Esophagus (tissue), 2 donors: ENCODE data around the gene TRIP13. TPM values are rescaled to one million over a fixed set of nuclear protein-coding genes. Genes with fewer than 3 reads are reported as not detected.

Source experiments
- H3K27ac ChIP-seq, 2 donors: one replicate each; pipeline ENCODE4 v1.5.1; 2013; ENCODE audit warnings: low read depth in 2 of 2, mild to moderate bottlenecking in 2 of 2, inconsistent platforms in 1 of 2, low read length in 1 of 2, moderate library complexity in 1 of 2
- H3K27me3 ChIP-seq, 2 donors: one replicate each; pipeline ENCODE4 v1.6.1; 2013; ENCODE audit warnings: low read length in 2 of 2, control low read depth in 1 of 2, mild to moderate bottlenecking in 1 of 2; ENCODE audit not compliant: insufficient read depth in 2 of 2, control insufficient read depth in 1 of 2
- H3K36me3 ChIP-seq, 2 donors: one replicate each; pipeline ENCODE4 v1.6.1; 2013; ENCODE audit warnings: low read length in 1 of 2; ENCODE audit not compliant: control insufficient read depth in 2 of 2, insufficient read depth in 2 of 2
- H3K4me1 ChIP-seq, 2 donors: one replicate each; pipeline ENCODE4 v1.6.1; 2013; ENCODE audit warnings: low read length in 1 of 2; ENCODE audit not compliant: control insufficient read depth in 2 of 2, insufficient read depth in 2 of 2
- H3K4me3 ChIP-seq, 2 donors: one replicate each; pipeline ENCODE4 v1.5.1; 2013; ENCODE audit warnings: low read length in 2 of 2, mild to moderate bottlenecking in 2 of 2, low read depth in 1 of 2, moderate library complexity in 1 of 2
- H3K9me3 ChIP-seq, 2 donors: one replicate each; pipeline ENCODE4 v1.6.1; 2013; ENCODE audit warnings: mild to moderate bottlenecking in 2 of 2, low read depth in 1 of 2, low read length in 1 of 2, moderate library complexity in 1 of 2; ENCODE audit not compliant: control insufficient read depth in 2 of 2, insufficient read depth in 1 of 2
- WGBS, 2 donors: extraction: QIAGEN DNeasy Blood & Tissue Kit; methylation state at CpG; one replicate each; pipeline ENCODE4 v1.1.7; 2013; 5-methylcytosine and 5-hydroxymethylcytosine counted together
- polyA plus RNA-seq, 2 donors: library from polyadenylated mRNA; stranded (reverse); fragments of 200-250 nt; gene quantifications; one replicate each; pipeline ENCODE4 v1.2.3, GENCODE V29; 2013
- donor health status: healthy with polysubstance abuse.
- donor health status: Bipolar disorder and iron deficiency.

Gene TRIP13
- polyA plus RNA-seq, 2 donors = 4.3 to 6.6 TPM

DNA sequence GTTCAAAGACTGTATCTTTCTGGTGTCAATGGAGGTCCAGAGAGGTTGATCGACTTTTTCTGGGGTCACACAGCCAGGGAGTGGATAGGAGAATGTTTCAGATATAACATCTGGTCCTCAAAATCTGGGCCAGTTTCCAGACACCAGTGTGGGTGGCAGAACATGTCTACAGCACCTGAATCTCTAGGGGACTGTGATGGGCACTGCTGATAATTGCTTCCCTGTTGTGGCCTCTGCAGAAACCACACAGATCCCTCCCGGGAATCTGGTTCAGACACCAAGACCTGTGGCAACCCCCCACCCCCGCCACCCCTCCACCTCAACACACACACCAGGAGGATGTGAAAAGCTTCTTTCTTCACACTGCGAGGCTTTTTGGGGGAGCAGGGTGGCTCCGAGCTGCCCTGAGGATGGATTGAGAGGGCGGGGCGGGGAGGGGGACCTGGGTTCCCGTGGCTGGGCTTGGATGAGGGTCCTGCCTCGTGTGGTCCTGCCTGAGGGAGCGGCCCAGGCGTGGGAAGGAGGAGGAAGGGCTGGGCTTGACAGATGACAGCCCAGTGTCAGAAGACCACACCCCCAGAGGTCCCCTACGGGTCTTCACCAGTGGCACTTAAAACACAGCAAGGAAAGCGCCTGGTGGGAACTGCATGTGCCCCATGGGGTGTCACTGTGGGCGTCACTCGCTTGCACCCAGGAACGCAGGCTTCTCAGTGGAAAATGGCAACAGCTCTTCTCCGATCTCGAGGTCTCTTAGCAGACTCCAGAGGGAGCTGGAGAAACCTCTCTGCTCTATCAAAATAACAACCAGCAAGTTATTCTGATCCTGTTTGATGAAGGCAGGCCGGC lies 55.2 kb downstream of the TRIP13 start:
- Histone ChIP-seq H3K36me3 (no peaks in the 10 kb centered on the region), H3K27ac (no peak overlapping the region), H3K9me3 (peaks cover 0 to 5% of the 10 kb centered on the region in 2 donors), H3K4me1 (peaks cover 0 to 2% of the 10 kb centered on the region in 2 donors), H3K27me3 (peaks cover 0 to 3% of the 10 kb centered on the region in 2 donors), H3K4me3 (no peak overlapping the region)
- 68 to 70% methylated on average over 19 of the region's 19 CpGs for WGBS, 2 donors

DNA sequence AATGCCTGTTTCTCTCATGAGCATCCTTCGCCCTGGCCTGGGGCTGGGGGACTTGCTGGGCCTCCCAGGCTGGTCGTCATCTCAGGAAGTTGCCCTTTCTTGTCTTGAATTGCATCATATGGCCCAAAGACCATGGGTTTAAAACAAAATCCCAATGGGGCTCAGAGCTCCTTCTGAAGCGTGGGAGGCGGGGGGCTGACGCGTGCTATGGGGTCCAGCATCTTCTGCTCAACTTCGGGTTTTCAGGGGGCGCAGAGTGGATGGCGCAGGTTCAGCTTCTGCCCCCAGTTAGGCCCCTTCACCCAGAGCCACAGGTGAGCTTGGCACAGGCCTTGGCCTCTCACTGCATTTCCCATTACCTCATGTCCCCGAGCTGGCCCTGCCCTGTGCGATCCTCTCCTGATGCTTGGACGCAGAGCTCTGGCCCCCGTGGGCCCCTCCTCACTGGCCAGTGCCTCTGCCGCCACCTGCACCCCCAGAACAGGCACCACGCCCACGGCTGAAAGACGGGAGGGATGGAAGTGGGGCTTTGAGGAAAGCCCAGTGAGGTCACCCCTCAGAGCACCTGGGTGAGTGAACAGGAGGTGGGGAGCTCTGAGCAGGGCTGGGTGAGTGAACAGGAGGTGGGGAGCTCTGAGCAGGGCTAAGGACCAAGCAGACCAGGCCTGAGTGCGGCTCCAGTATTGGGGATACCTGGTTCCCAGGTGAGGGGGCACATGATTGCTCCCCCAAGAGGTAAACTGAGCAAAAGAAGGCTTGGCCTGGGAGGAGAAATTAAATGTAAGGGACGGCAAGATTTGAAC lies 56.0 kb downstream of the TRIP13 start:
- Histone ChIP-seq H3K4me3 (no peak overlapping the region), H3K27ac (no peak overlapping the region), H3K9me3 (peaks cover 0 to 5% of the 10 kb centered on the region in 2 donors), H3K4me1 (peaks cover 0 to 2% of the 10 kb centered on the region in 2 donors), H3K27me3 (peaks cover 0 to 3% of the 10 kb centered on the region in 2 donors), H3K36me3 (no peaks in the 10 kb centered on the region)
- 86 to 89% methylated on average over 19 of the region's 19 CpGs for WGBS, 2 donors

GRCh38 chr5:949275-949543 lies 56.5 kb downstream of the TRIP13 start:
- H3K4me1 ChIP-seq = peaks cover 0 to under 1% of the 10 kb centered on the region in 2 donors
- H3K9me3 ChIP-seq = peaks cover 0 to 5% of the 10 kb centered on the region in 2 donors
- no peak overlapping the region for H3K4me3 ChIP-seq
- no peak overlapping the region for H3K27ac ChIP-seq
- H3K36me3 ChIP-seq = no peaks in the 10 kb centered on the region
- WGBS, 2 donors = 84 to 93% methylated on average over 5 of the region's 5 CpGs
- peaks cover 0 to 3% of the 10 kb centered on the region in 2 donors for H3K27me3 ChIP-seq

DNA sequence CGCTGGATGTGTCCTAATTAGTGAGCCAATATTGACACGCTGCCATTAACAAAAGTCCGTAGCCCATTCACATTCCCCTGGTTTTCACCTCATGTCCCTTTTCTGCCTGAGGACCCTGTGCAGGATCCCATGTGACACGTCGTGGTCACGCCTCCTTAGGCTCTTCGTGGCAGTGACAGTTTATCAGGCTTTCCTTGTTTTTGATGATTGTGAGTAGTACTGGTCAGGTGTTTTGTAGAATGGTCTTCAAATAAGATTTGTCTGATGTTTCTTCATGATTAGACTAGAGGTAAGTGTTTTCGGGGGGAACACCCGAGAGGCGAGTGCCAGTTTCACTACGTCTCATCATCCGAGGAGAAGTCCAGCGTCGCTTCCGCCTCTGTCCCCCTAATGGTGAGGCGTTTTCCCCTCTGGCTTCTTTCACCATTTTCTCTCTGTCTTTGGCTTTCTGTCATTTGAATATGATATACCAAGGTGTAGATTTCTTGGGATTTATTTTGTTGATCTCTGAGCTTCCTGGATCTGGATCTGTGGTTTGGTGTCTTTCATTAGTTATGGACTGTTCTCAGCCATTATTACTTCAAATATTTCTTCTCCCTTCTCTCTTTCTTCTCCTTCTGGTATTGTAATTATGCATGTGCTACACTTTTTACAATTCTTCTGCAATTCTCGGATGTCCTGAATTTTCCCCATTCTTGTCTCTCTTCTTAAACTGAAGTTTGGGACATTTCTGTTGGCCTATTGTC lies 57.3 kb downstream of the TRIP13 start:
- WGBS, 2 donors = 86 to 90% methylated on average over 17 of the region's 17 CpGs
- no peaks in the 10 kb centered on the region for H3K4me1 ChIP-seq
- no peak overlapping the region for H3K27ac ChIP-seq
- H3K4me3 ChIP-seq = no peak overlapping the region
- H3K27me3 ChIP-seq = peaks cover 0 to 3% of the 10 kb centered on the region in 2 donors
- no peaks in the 10 kb centered on the region for H3K36me3 ChIP-seq
- H3K9me3 ChIP-seq = peaks cover 0 to 5% of the 10 kb centered on the region in 2 donors

GRCh38 chr5:951940-952596 lies 59.4 kb downstream of the TRIP13 start:
- H3K9me3 ChIP-seq = peaks cover 0 to 5% of the 10 kb centered on the region in 2 donors
- peaks cover 0 to 3% of the 10 kb centered on the region in 2 donors for H3K27me3 ChIP-seq
- 89% methylated on average over 16 of the region's 16 CpGs for WGBS, 2 donors
- no peaks in the 10 kb centered on the region for H3K36me3 ChIP-seq
- H3K4me1 ChIP-seq = peaks cover 0 to 2% of the 10 kb centered on the region in 2 donors
- H3K27ac ChIP-seq = no peak overlapping the region
- H3K4me3 ChIP-seq = no peak overlapping the region

GRCh38 chr5:952597-953271 lies 60.0 kb downstream of the TRIP13 start:
- Histone ChIP-seq H3K4me1 (peaks cover 6% of the 10 kb centered on the region in 2 donors), H3K9me3 (peaks cover 0 to 5% of the 10 kb centered on the region in 2 donors), H3K4me3 (no peak overlapping the region), H3K27ac (no peak overlapping the region), H3K27me3 (peaks cover 0 to 3% of the 10 kb centered on the region in 2 donors), H3K36me3 (no peaks in the 10 kb centered on the region)
- WGBS, 2 donors = 88 to 90% methylated on average over 13 of the region's 13 CpGs

GRCh38 chr5:953535-954449 lies 61.1 kb downstream of the TRIP13 start:
- no peak overlapping the region for H3K4me3 ChIP-seq
- no peaks in the 10 kb centered on the region for H3K36me3 ChIP-seq
- 80 to 83% methylated on average over 24 of the region's 24 CpGs for WGBS, 2 donors
- peaks cover 0 to 3% of the 10 kb centered on the region in 2 donors for H3K27me3 ChIP-seq
- peaks cover 6 to 8% of the 10 kb centered on the region in 2 donors for H3K4me1 ChIP-seq
- no peak overlapping the region for H3K27ac ChIP-seq
- H3K9me3 ChIP-seq = peaks cover 0 to 5% of the 10 kb centered on the region in 2 donors
